ENCODE results near the gene TARBP1. TPM values are rescaled to one million over a fixed set of nuclear protein-coding genes. Genes with fewer than 3 reads are reported as not detected.

TARBP1 gene
- total RNA-seq, 4 donors from 2014 or later: 0.88 to 79.8 (median 21.2) TPM

DNA sequence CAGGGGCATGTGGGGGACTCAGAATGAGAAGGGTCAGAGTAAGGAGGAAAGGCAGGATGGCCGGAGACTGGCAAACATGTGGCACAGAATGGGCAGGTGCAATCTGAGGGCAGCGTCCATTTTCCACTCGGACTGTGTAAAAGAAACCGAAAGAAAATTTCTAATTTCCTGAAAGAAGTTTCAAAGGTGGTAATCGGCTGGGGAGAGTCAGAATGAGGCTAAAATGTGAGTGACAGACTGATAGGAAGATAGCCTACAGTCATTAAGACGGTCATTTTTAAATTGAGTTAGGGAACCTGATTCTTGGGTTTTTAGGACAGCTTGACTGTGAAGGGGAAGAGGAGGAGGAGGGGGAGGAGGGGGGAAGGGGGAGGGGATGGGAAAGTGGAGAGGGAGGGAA lies 82.1 kb downstream of the TARBP1 start:
- no peaks in the 10 kb centered on the region for H3K36me3 ChIP-seq
- DNase-seq: no peak
- no peak overlapping the region for H3K27ac ChIP-seq
- no peaks in the 10 kb centered on the region for H3K4me1 ChIP-seq
- intact Hi-C loops (cut with DNase I; ENCODE audit: low total_unique reads): no loop called here
- no peaks in the 10 kb centered on the region for H3K9me3 ChIP-seq
- no peaks in the 10 kb centered on the region for H3K27me3 ChIP-seq
- no peak overlapping the region for H3K4me3 ChIP-seq
- TF ChIP-seq, protein P1, sequence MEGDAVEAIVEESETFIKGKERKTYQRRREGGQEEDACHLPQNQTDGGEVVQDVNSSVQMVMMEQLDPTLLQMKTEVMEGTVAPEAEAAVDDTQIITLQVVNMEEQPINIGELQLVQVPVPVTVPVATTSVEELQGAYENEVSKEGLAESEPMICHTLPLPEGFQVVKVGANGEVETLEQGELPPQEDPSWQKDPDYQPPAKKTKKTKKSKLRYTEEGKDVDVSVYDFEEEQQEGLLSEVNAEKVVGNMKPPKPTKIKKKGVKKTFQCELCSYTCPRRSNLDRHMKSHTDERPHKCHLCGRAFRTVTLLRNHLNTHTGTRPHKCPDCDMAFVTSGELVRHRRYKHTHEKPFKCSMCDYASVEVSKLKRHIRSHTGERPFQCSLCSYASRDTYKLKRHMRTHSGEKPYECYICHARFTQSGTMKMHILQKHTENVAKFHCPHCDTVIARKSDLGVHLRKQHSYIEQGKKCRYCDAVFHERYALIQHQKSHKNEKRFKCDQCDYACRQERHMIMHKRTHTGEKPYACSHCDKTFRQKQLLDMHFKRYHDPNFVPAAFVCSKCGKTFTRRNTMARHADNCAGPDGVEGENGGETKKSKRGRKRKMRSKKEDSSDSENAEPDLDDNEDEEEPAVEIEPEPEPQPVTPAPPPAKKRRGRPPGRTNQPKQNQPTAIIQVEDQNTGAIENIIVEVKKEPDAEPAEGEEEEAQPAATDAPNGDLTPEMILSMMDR (IDR thresholded peaks at IDR 0.05): no peak
- TF ChIP-seq POLR2A (IDR thresholded peaks at IDR 0.05): no peak

DNA sequence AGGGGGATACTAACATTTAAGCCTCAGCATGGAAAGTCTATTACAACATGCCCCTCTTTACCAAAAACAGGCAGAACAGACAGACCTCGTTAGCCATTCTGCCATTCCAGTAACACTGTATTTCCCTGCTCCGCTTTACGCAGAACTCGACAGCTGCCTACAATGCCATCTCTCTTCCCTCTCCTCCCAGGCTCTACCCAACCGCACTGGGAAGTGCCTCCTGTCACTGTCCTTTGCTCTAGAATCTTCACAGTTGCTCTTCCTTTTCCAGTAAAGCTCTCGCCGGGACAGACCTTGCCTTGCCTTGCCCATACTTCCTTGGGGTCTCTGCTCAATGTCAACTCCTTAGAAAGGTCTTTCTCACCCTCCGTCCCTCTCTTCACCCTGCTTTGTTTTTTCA lies 82.9 kb downstream of the TARBP1 start:
- intact Hi-C loops (cut with DNase I; ENCODE audit: low total_unique reads): no loop called here
- TF ChIP-seq POLR2A (IDR thresholded peaks at IDR 0.05): no peak
- TF ChIP-seq, protein P1 (IDR thresholded peaks at IDR 0.05): no peak
- no peak for DNase-seq
- H3K27me3 ChIP-seq: no peaks in the 10 kb centered on the region
- no peaks in the 10 kb centered on the region for H3K4me1 ChIP-seq
- no peak overlapping the region for H3K4me3 ChIP-seq
- no peaks in the 10 kb centered on the region for H3K9me3 ChIP-seq
- no peaks in the 10 kb centered on the region for H3K36me3 ChIP-seq
- no peak overlapping the region for H3K27ac ChIP-seq

DNA sequence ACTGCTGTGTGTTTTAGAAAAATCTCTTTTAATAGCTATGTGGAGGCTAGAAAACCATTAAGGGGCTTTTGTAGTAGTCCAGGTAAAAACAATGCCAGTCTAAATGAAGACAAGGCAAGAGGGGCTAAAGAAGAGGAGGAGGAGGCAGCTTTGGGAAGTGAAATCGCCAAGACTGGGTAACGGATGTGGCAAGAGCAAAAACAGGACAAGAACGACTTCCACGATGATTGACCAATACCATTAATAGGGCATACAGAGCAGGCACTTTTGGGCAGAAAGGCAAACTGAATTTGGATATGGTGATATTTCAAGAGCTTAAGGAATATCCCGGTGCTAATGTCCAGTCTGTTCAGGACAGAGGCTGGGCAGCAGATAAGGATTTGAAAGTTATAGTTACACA lies 83.7 kb downstream of the TARBP1 start:
- H3K4me1 ChIP-seq: no peaks in the 10 kb centered on the region
- intact Hi-C loops (cut with DNase I; ENCODE audit: low total_unique reads): no loop called here
- no peak for DNase-seq
- no peaks in the 10 kb centered on the region for H3K9me3 ChIP-seq
- H3K36me3 ChIP-seq: no peaks in the 10 kb centered on the region
- no peaks in the 10 kb centered on the region for H3K27me3 ChIP-seq
- TF ChIP-seq POLR2A (IDR thresholded peaks at IDR 0.05): no peak
- TF ChIP-seq, protein P1 (IDR thresholded peaks at IDR 0.05): no peak
- H3K27ac ChIP-seq: no peak overlapping the region
- no peak overlapping the region for H3K4me3 ChIP-seq

DNA sequence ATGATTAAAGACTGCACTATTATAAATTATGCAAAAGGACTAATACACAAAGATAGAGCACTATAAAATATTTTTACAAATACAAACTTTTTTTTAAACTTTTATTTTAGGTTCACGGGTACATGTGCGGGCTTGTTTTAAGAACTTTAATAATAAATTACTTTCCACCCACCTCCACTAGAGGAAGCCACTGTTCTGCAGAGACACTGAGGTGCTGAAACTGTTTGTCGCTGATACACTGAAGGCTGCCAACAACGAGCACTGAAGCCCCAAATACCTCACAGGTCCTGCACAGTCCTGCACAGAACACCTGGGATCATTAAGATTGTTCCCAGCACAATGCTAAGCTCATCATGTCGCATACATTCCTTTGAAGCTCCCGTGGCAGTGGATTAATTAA lies 85.8 kb downstream of the TARBP1 start:
- Histone ChIP-seq H3K27me3 (no peaks in the 10 kb centered on the region), H3K4me3 (no peak overlapping the region), H3K9me3 (no peaks in the 10 kb centered on the region), H3K4me1 (no peaks in the 10 kb centered on the region), H3K27ac (no peak overlapping the region), H3K36me3 (no peaks in the 10 kb centered on the region)
- no peak for DNase-seq
- intact Hi-C loops (cut with DNase I; ENCODE audit: low total_unique reads): no loop called here
- TF ChIP-seq, protein P1 (IDR thresholded peaks at IDR 0.05): no peak
- no peak for TF ChIP-seq POLR2A (IDR thresholded peaks at IDR 0.05)

DNA sequence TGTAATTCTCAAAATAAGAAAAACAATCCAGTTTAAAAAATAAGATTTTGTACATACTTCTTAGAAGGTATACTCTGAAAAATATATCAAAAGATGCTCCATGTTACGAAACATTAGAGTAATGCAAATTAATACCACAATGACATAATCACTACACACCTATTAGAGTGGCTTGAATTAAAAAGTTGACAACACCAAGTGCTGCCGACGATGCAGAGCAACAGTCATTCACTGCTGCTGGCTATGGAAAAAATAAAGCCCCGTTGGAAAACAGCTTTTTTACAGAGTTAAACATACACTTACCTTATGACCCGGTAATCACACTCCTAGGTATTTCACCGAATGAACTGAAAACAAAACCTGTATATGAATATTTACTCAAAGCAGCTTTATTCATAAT lies 90.9 kb downstream of the TARBP1 start:
- intact Hi-C loops (cut with DNase I; ENCODE audit: low total_unique reads): no loop called here
- H3K27ac ChIP-seq: no peak overlapping the region
- H3K36me3 ChIP-seq: no peaks in the 10 kb centered on the region
- H3K27me3 ChIP-seq: no peaks in the 10 kb centered on the region
- TF ChIP-seq, protein P1 (IDR thresholded peaks at IDR 0.05): no peak
- TF ChIP-seq POLR2A (IDR thresholded peaks at IDR 0.05): no peak
- no peaks in the 10 kb centered on the region for H3K9me3 ChIP-seq
- no peaks in the 10 kb centered on the region for H3K4me1 ChIP-seq
- H3K4me3 ChIP-seq: no peak overlapping the region
- no peak for DNase-seq

Measured in uterus (tissue), 4 donors.